Gastroesophageal sphincter (tissue), 3 donors: ENCODE results near the gene ROBO1.

Experiments
- CTCF ChIP-seq, 4 experiments: fragments of 200-600 bp in 2 of 4; fragments of 450-650 bp in 2 of 4; sonication (generic) in 1 of 4; IDR thresholded peaks; one replicate each; pipeline ENCODE4 v1.5.1; 2017 to 2019; ENCODE audit warnings: antibody characterized with exemption in 4 of 4, mild to moderate bottlenecking in 2 of 4, moderate library complexity in 2 of 4
- EP300 ChIP-seq: sonication (generic); formaldehyde crosslinking; IDR thresholded peaks from one replicate; pipeline ENCODE4 v1.6.1; 2017; ENCODE audit warnings: antibody characterized with exemption, mild to moderate bottlenecking
- POLR2A ChIP-seq, 2 donors: fragments of 450-650 bp; IDR thresholded peaks; one replicate each; pipeline ENCODE4 v1.6.1; 2017; ENCODE audit warnings: antibody characterized with exemption in 2 of 2, mild to moderate bottlenecking in 2 of 2, moderate library complexity in 1 of 2

GRCh38 chr3:78868570-78868969 is 899.2 kb downstream of the ROBO1 start:
- no peak for TF ChIP-seq CTCF (IDR thresholded peaks at IDR 0.05)
- no peak for TF ChIP-seq EP300
- TF ChIP-seq POLR2A (IDR thresholded peaks at IDR 0.05), result no peak
